IMR-90 (cell line): Measurements from ENCODE around the gene S100A8. TPM values are rescaled to one million over a fixed set of nuclear protein-coding genes. Genes with fewer than 3 reads are reported as not detected.

ENCODE experiments used
- ATAC-seq: fragments of 200-7000 bp; cut with Tn5 transposase; 2 replicates; pipeline ENCODE4 v1.9.1; 2020; ENCODE audit warnings: low read depth, mild to moderate bottlenecking, moderate library complexity
- BruUV-seq: library from RNA; stranded (reverse); fragments of 400-500 nt; replicated peaks from 2 replicates; lab custom pipeline; 2021; lab: Mats Ljungman, UMichigan
- CTCF ChIA-PET: fragments of 300-600 bp; formaldehyde crosslinking; extraction: SDS; loops from one replicate; lab custom pipeline; 2021; ENCODE audit warnings: antibody characterized with exemption; lab: Yijun Ruan, JAX
- POLR2A ChIA-PET: fragments of 300-600 bp; sonication (Branson Sonifier 250); formaldehyde crosslinking; loops from one replicate; lab custom pipeline; 2022; ENCODE audit warnings: antibody characterized with exemption; ENCODE audit not compliant: unreplicated experiment; lab: Charles Lee
- DNase-seq: peaks from one replicate; pipeline ENCODE4 v3.0.0; 2013
- H2AFZ ChIP-seq: replicated peaks from 2 replicates; pipeline ENCODE3; 2013; ENCODE audit warnings: low read length, mild to moderate bottlenecking; ENCODE audit not compliant: poor library complexity
- H2AK5ac ChIP-seq: 2 replicates; pipeline ENCODE4 v1.6.1; 2013; ENCODE audit warnings: low read depth, low read length, inconsistent platforms
- H2AK9ac ChIP-seq: replicated peaks from 2 replicates; pipeline ENCODE3; 2013; ENCODE audit warnings: mild to moderate bottlenecking, low read depth, low read length, moderate library complexity; ENCODE audit not compliant: poor library complexity
- H2BK120ac ChIP-seq: 2 replicates; pipeline ENCODE4 v1.6.1; 2013; ENCODE audit warnings: low read depth, low read length, inconsistent platforms
- H2BK15ac ChIP-seq: 3 replicates; pipeline ENCODE4 v1.6.1; 2013; ENCODE audit warnings: low read depth, low read length, inconsistent platforms
- H2BK20ac ChIP-seq: 2 replicates; pipeline ENCODE4 v1.6.1; 2013; ENCODE audit warnings: low read depth, mild to moderate bottlenecking, inconsistent platforms, low read length, moderate library complexity
- H2BK5ac ChIP-seq: 2 replicates; pipeline ENCODE4 v1.6.1; 2013; ENCODE audit warnings: mild to moderate bottlenecking, low read depth, low read length, inconsistent platforms; ENCODE audit not compliant: poor library complexity, severe bottlenecking
- H3K14ac ChIP-seq: replicated peaks from 2 replicates; pipeline ENCODE4 v1.6.1; 2013; ENCODE audit warnings: low read depth, low read length, inconsistent platforms
- H3K18ac ChIP-seq: 2 replicates; pipeline ENCODE4 v1.6.1; 2013; ENCODE audit warnings: low read depth, low read length, control low read depth
- H3K23ac ChIP-seq: 2 replicates; pipeline ENCODE4 v1.6.1; 2013; ENCODE audit warnings: low read depth, low read length, inconsistent platforms
- H3K27ac ChIP-seq: 2 replicates; pipeline ENCODE4 v1.5.1; 2013; ENCODE audit warnings: mild to moderate bottlenecking, control low read depth, low read length; ENCODE audit not compliant: insufficient read depth
- H3K27me3 ChIP-seq: 2 replicates; pipeline ENCODE4 v1.6.1; 2013; ENCODE audit warnings: low read length; ENCODE audit not compliant: control insufficient read depth, insufficient read depth
- H3K36me3 ChIP-seq: 2 replicates; pipeline ENCODE4 v1.6.1; 2013; ENCODE audit warnings: low read length, mixed read lengths; ENCODE audit not compliant: control insufficient read depth, insufficient read depth
- H3K4ac ChIP-seq: 2 replicates; pipeline ENCODE4 v1.6.1; 2013; ENCODE audit warnings: low read depth, low read length, inconsistent platforms
- H3K4me1 ChIP-seq: 2 replicates; pipeline ENCODE4 v1.6.1; 2013; ENCODE audit warnings: low read length, mixed read lengths; ENCODE audit not compliant: control insufficient read depth, insufficient read depth
- H3K4me2 ChIP-seq: 2 replicates; pipeline ENCODE4 v1.6.1; 2013; ENCODE audit warnings: low read depth, mild to moderate bottlenecking, control low read depth, low read length, moderate library complexity
- H3K4me3 ChIP-seq: 2 replicates; pipeline ENCODE4 v1.5.1; 2013; ENCODE audit warnings: low read depth, mild to moderate bottlenecking, control low read depth, low read length, moderate library complexity; ENCODE audit not compliant: insufficient read depth
- H3K56ac ChIP-seq: 2 replicates; pipeline ENCODE4 v1.6.1; 2013; ENCODE audit warnings: low read length, inconsistent platforms; ENCODE audit not compliant: insufficient read depth; ENCODE audit errors: extremely low read depth
- H3K79me1 ChIP-seq, 2 experiments: 2 replicates each; pipeline ENCODE4 v1.6.1; 2013; ENCODE audit warnings: low read length in 2 of 2, inconsistent platforms in 1 of 2, low read depth in 1 of 2
- H3K9ac ChIP-seq: 2 replicates; pipeline ENCODE4 v1.6.1; 2013; ENCODE audit warnings: low read depth, low read length, control low read depth
- H3K9me1 ChIP-seq: 2 replicates; pipeline ENCODE4 v1.6.1; 2013; ENCODE audit warnings: low read length, inconsistent platforms; ENCODE audit not compliant: insufficient read depth
- H3K9me3 ChIP-seq: 2 replicates; pipeline ENCODE4 v1.6.1; 2013; ENCODE audit warnings: low read length; ENCODE audit not compliant: control insufficient read depth, insufficient read depth
- H4K20me1 ChIP-seq: 2 replicates; pipeline ENCODE4 v1.6.1; 2013; ENCODE audit warnings: low read length, inconsistent platforms; ENCODE audit not compliant: insufficient read depth
- H4K5ac ChIP-seq: 2 replicates; pipeline ENCODE4 v1.6.1; 2013; ENCODE audit warnings: mild to moderate bottlenecking, low read depth, low read length, control low read depth
- H4K8ac ChIP-seq, 2 experiments: 2 replicates each; pipeline ENCODE4 v1.6.1; 2013; ENCODE audit warnings: low read depth in 2 of 2, low read length in 2 of 2, control low read depth in 1 of 2, inconsistent platforms in 1 of 2
- H4K91ac ChIP-seq: 2 replicates; pipeline ENCODE4 v1.6.1; 2013; ENCODE audit warnings: low read depth, low read length, inconsistent platforms; ENCODE audit not compliant: insufficient read depth
- CEBPB ChIP-seq: IDR thresholded peaks from 2 replicates; pipeline ENCODE4 v1.6.1; 2012; ENCODE audit warnings: low read depth, low read length, improper control_type of control experiment
- CHD1 ChIP-seq: IDR thresholded peaks from 2 replicates; pipeline ENCODE4 v1.6.1; 2012; ENCODE audit warnings: low read depth, low read length, improper control_type of control experiment
- CTCF ChIP-seq: conservative IDR thresholded peaks from 2 replicates; pipeline ENCODE4 v1.5.1; 2012; ENCODE audit warnings: mild to moderate bottlenecking, low read depth, low read length, improper control_type of control experiment
- ELK1 ChIP-seq: fragments of 150-350 bp; IDR thresholded peaks from 2 replicates; pipeline ENCODE4 v1.6.1; 2016; ENCODE audit warnings: low read depth, mild to moderate bottlenecking, low read length, moderate library complexity, borderline replicate concordance
- FOS ChIP-seq: fragments of 150-350 bp; IDR thresholded peaks from 2 replicates; pipeline ENCODE4 v1.6.1; 2016; ENCODE audit warnings: low read depth, low read length
- MAZ ChIP-seq: IDR thresholded peaks from 2 replicates; pipeline ENCODE4 v1.6.1; 2012; ENCODE audit warnings: low read depth, mild to moderate bottlenecking, low read length, improper control_type of control experiment, moderate library complexity, borderline replicate concordance
- POLR2A ChIP-seq: IDR thresholded peaks from 2 replicates; pipeline ENCODE4 v1.6.1; 2012; ENCODE audit warnings: mild to moderate bottlenecking, low read depth, low read length
- RCOR1 ChIP-seq: IDR thresholded peaks from 2 replicates; pipeline ENCODE4 v1.6.1; 2012; ENCODE audit warnings: mild to moderate bottlenecking, low read length, improper control_type of control experiment; ENCODE audit not compliant: insufficient replicate concordance
- RFX5 ChIP-seq: IDR thresholded peaks from 2 replicates; pipeline ENCODE4 v1.8.0; 2012; ENCODE audit warnings: low read depth, mild to moderate bottlenecking, low read length, moderate library complexity
- WGBS, 2 experiments: methylation state at CpG; one replicate each; pipeline versions ENCODE4 v1.1.5 to v1.1.7; 2013; ENCODE audit warnings: missing lambda C conversion rate in 2 of 2; ENCODE audit not compliant: insufficient read length in 1 of 2; ENCODE audit errors: extremely low coverage in 2 of 2; 5-methylcytosine and 5-hydroxymethylcytosine counted together
- dilution Hi-C: fragments of 300-500 bp; cut with HindIII; formaldehyde crosslinking; loops from one replicate; pipeline ENCODE4 v1.14.3; 2018; ENCODE audit warnings: low sequenced_read_pairs; ENCODE audit not compliant: unreplicated experiment
- in situ Hi-C: fragments of 300-500 bp; cut with MboI; formaldehyde crosslinking; loops from 3 replicates; pipeline ENCODE4 v1.14.3; 2019; ENCODE audit warnings: low sequenced_read_pairs, inconsistent platforms, mixed read lengths
- intact Hi-C: fragments of 100-400 bp; cut with micrococcal nuclease; formaldehyde crosslinking; loops from 2 replicates; pipeline ENCODE4 v1.10.0; 2022
- polyA plus RNA-seq, 3 experiments: library from polyadenylated mRNA; depleted of rRNA; stranded (reverse); fragments of >200 nt; gene quantifications; 2 replicates each; pipeline ENCODE4 v1.2.3, GENCODE V29; 2012; ENCODE audit warnings: low replicate concordance in 1 of 3
- total RNA-seq: library from RNA; depleted of rRNA; stranded (reverse); fragments of >200 nt; gene quantifications from 2 replicates; pipeline ENCODE4 v1.2.3, GENCODE V29; 2012

The S100A8 gene
- total and polyA plus RNA-seq, 2 of the 4 experiments (the other 2 are of a cell fraction): not detected

GRCh38 chr1:153360190-153360589, 30.7 kb downstream of the S100A8 start:
- Histone ChIP-seq H3K14ac (no peak overlapping the region), H3K23ac (no peak overlapping the region), H3K9ac (no peak overlapping the region), H4K5ac (no peak overlapping the region), H2AK9ac (no peak overlapping the region), H3K4me1 (no peaks in the 10 kb centered on the region), H4K20me1 (no peaks in the 10 kb centered on the region), H3K36me3 (no peaks in the 10 kb centered on the region), H4K91ac (no peak overlapping the region), H2BK120ac (no peak overlapping the region), H2AK5ac (no peak overlapping the region), H3K27me3 (peaks cover 15% of the 10 kb centered on the region), H3K4ac (no peak overlapping the region), H3K18ac (no peak overlapping the region), H3K9me3 (no peaks in the 10 kb centered on the region), H2BK5ac (no peak overlapping the region), H3K56ac (no peak overlapping the region), H3K4me3 (no peak overlapping the region), H2BK15ac (no peak overlapping the region), H3K4me2 (no peak overlapping the region), H2AFZ (no peak overlapping the region), H4K8ac (no peak overlapping the region), H3K27ac (no peak overlapping the region), H3K79me1 (no peaks in the 10 kb centered on the region), H3K9me1 (no peaks in the 10 kb centered on the region), H2BK20ac (no peak overlapping the region)
- ChIA-PET POLR2A (no interaction called here), CTCF (no interaction called here)
- intact Hi-C loops (no loop called here), in situ Hi-C loops (no loop called here), dilution Hi-C loops (no loop called here)
- WGBS, 2 experiments: 100% methylated on average over 1 of the region's 2 CpGs; no CpG with 5 or more reads in 1 of the 2 experiments
- ATAC-seq: no peak
- BruUV-seq: no TSS peak
- no peak for DNase-seq
- TF ChIP-seq POLR2A: no peak
- no peak for TF ChIP-seq MAZ
- no peak for TF ChIP-seq CEBPB
- TF ChIP-seq RFX5: no peak
- no peak for TF ChIP-seq ELK1
- no peak for TF ChIP-seq FOS
- TF ChIP-seq RCOR1: no peak
- TF ChIP-seq CHD1: no peak
- TF ChIP-seq CTCF: no peak
